Endothelial cell of umbilical vein (primary cell): ENCODE data around the gene DSG2. TPM values are rescaled to one million over a fixed set of nuclear protein-coding genes. Genes with fewer than 3 reads are reported as not detected.

Experiments
- BruUV-seq: library from RNA; stranded (reverse); fragments of 400-500 nt; replicated peaks from 2 replicates; lab custom pipeline; 2021; lab: Mats Ljungman, UMichigan
- CTCF ChIA-PET: fragments of 300-600, 350-600 bp; sonication (Branson Sonifier 250); formaldehyde crosslinking; loops from one replicate; lab custom pipeline; 2021; ENCODE audit warnings: antibody characterized with exemption, inconsistent platforms; lab: Charles Lee
- POLR2A ChIA-PET: fragments of 300-600, 350-600 bp; sonication (Branson Sonifier 250); formaldehyde crosslinking; loops from one replicate; lab custom pipeline; 2021; ENCODE audit warnings: antibody characterized with exemption, inconsistent platforms; lab: Charles Lee
- DNase-seq: peaks from one replicate; pipeline ENCODE4 v3.0.0-alpha.2; 2011; ENCODE audit warnings: low read depth, low spot score
- FAIRE-seq: peaks from 2 replicates; lab custom pipeline; 2011; peaks lifted over from hg19 to GRCh38; lab: Jason Lieb, UNC
- H2AFZ ChIP-seq: 2 replicates; pipeline ENCODE4 v1.6.0; 2012; ENCODE audit warnings: low read depth, low read length, control low read depth, inconsistent platforms
- H3K27ac ChIP-seq: 2 replicates; pipeline ENCODE4 v1.5.1; 2011; ENCODE audit warnings: low read depth, mild to moderate bottlenecking, control low read depth, low read length, moderate library complexity; ENCODE audit not compliant: insufficient read depth
- H3K27me3 ChIP-seq, 2 experiments: 2 replicates each; pipeline versions ENCODE4 v1.6.0 to v1.6.1; 2011; ENCODE audit warnings: low read length in 2 of 2, mixed read lengths in 1 of 2; ENCODE audit not compliant: control insufficient read depth in 2 of 2, insufficient read depth in 2 of 2
- H3K36me3 ChIP-seq, 2 experiments: 2 replicates in 1 of 2; 3 replicates in 1 of 2; pipeline ENCODE4 v1.5.1; 2011; ENCODE audit warnings: low read length in 2 of 2, mild to moderate bottlenecking in 1 of 2, moderate library complexity in 1 of 2; ENCODE audit not compliant: control insufficient read depth in 2 of 2, insufficient read depth in 2 of 2; ENCODE audit errors: extremely low read depth in 1 of 2
- H3K4me1 ChIP-seq: 3 replicates; pipeline ENCODE4 v1.5.1; 2011; ENCODE audit warnings: mild to moderate bottlenecking, low read length; ENCODE audit not compliant: control insufficient read depth, insufficient read depth; ENCODE audit errors: extremely low read depth
- H3K4me2 ChIP-seq: 2 replicates; pipeline ENCODE4 v1.6.1; 2011; ENCODE audit warnings: low read length, control low read depth, mixed read lengths; ENCODE audit not compliant: insufficient read depth
- H3K4me3 ChIP-seq, 3 experiments: fragments of 200-600 bp in 1 of 3; sonication (generic), shearing (Covaris generic) in 1 of 3; replicated peaks in 1 of 3; 2 replicates each; pipeline ENCODE4 v1.5.1; 2011 to 2016; ENCODE audit warnings: control low read depth in 3 of 3, low read length in 3 of 3, mild to moderate bottlenecking in 2 of 3, inconsistent platforms in 1 of 3, low read depth in 1 of 3, moderate library complexity in 1 of 3; ENCODE audit not compliant: insufficient read depth in 1 of 3
- H3K79me2 ChIP-seq: 2 replicates; pipeline ENCODE4 v1.6.0; 2012; ENCODE audit warnings: low read length, inconsistent platforms; ENCODE audit not compliant: control insufficient read depth, insufficient read depth
- H3K9ac ChIP-seq: replicated peaks from 2 replicates; pipeline ENCODE3; 2011; ENCODE audit warnings: low read length, control low read depth; ENCODE audit not compliant: insufficient read depth; ENCODE audit errors: extremely low read depth
- H3K9me1 ChIP-seq: replicated peaks from 3 replicates; pipeline ENCODE4 v1.6.0; 2011; ENCODE audit warnings: mild to moderate bottlenecking, low read length; ENCODE audit not compliant: control insufficient read depth, insufficient read depth; ENCODE audit errors: extremely low read depth
- H3K9me3 ChIP-seq: replicated peaks from 2 replicates; pipeline ENCODE4 v1.5.1; 2012; ENCODE audit warnings: low read length, inconsistent platforms; ENCODE audit not compliant: control insufficient read depth, insufficient read depth
- H4K20me1 ChIP-seq: replicated peaks from 2 replicates; pipeline ENCODE3; 2011; ENCODE audit warnings: mild to moderate bottlenecking, low read length; ENCODE audit not compliant: control insufficient read depth, insufficient read depth; ENCODE audit errors: extremely low read depth
- JUN ChIP-seq: IDR thresholded peaks from 2 replicates; pipeline ENCODE4 v1.6.1; 2011; ENCODE audit warnings: borderline replicate concordance, low read depth; ENCODE audit not compliant: insufficient read length, insufficient read depth
- POLR2A ChIP-seq: IDR thresholded peaks from 2 replicates; pipeline ENCODE4 v1.6.1; 2012; ENCODE audit warnings: low read depth, mild to moderate bottlenecking, control low read depth, low read length
- dilution Hi-C: fragments of 300-500 bp; cut with MboI; formaldehyde crosslinking; loops from one replicate; pipeline ENCODE4 v1.15.0; 2019; ENCODE audit warnings: low sequenced_read_pairs; ENCODE audit not compliant: extremely low pct_ligation_motif_present
- intact Hi-C: fragments of 100-400 bp; cut with micrococcal nuclease; formaldehyde crosslinking; loops from one replicate; pipeline ENCODE4 v1.10.0; 2022
- polyA plus RNA-seq, 4 experiments: library from polyadenylated mRNA; depleted of rRNA in 3 of 4; stranded (reverse) in 3 of 4; unstranded in 1 of 4; fragments of >200 nt; gene quantifications; 2 replicates each; pipeline versions ENCODE4 v1.2.1 to v1.2.3, GENCODE V29; 2011 to 2012; ENCODE audit warnings: missing spikeins in 1 of 4
- total RNA-seq: library from RNA; stranded (reverse); gene quantifications from 2 replicates; pipeline ENCODE4 v1.2.3, GENCODE V29; 2021
- TF ChIP-seq, protein P1 (sequence below), 2 donors: IDR thresholded peaks; 1 replicate in 1 of 2; 2 replicates in 1 of 2; pipeline ENCODE4 v1.5.1; 2011; ENCODE audit warnings: low read length in 2 of 2, mild to moderate bottlenecking in 2 of 2, moderate library complexity in 2 of 2, control low read depth in 1 of 2, inconsistent platforms in 1 of 2, low read depth in 1 of 2; ENCODE audit not compliant: insufficient read depth in 1 of 2; ENCODE audit errors: extremely low read depth in 1 of 2

Gene DSG2
- total and polyA plus RNA-seq, 2 donors (not counting 3 experiments of a cell fraction or from before 2014, with no cell fraction given): 0.04 TPM

DNA sequence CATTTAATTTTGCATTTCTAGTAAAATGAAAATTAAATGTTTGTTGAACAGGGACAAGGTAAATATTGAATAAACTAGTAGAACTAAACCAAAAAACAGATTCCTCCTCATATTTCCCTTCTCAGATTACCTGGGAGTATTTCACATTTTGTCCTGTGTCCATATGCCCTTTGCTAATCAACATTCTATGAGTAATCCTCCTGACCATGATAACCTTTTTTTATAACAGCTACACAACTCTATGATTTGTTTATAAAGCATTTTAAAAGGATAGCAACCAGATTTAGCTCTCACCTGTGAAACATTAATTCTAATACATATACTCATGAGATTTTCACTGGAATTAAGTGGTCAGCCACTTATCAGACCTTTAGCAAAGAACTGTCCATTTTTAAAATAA lies 7.1 kb upstream of the DSG2 start:
- DNase-seq (no peak), FAIRE-seq (no peak)
- Histone ChIP-seq H3K9me3 (no peaks in the 10 kb centered on the region), H3K4me2 (no peak overlapping the region), H2AFZ (no peak overlapping the region), H3K4me3 (no peak overlapping the region), H3K27ac (no peak overlapping the region), H3K9me1 (no peaks in the 10 kb centered on the region), H3K4me1 (no peaks in the 10 kb centered on the region), H3K9ac (no peak overlapping the region), H4K20me1 (no peaks in the 10 kb centered on the region), H3K36me3 (no peaks in the 10 kb centered on the region), H3K27me3 (no peaks in the 10 kb centered on the region), H3K79me2 (no peaks in the 10 kb centered on the region)
- BruUV-seq: no TSS peak
- TF ChIP-seq JUN: no peak
- TF ChIP-seq, protein P1, sequence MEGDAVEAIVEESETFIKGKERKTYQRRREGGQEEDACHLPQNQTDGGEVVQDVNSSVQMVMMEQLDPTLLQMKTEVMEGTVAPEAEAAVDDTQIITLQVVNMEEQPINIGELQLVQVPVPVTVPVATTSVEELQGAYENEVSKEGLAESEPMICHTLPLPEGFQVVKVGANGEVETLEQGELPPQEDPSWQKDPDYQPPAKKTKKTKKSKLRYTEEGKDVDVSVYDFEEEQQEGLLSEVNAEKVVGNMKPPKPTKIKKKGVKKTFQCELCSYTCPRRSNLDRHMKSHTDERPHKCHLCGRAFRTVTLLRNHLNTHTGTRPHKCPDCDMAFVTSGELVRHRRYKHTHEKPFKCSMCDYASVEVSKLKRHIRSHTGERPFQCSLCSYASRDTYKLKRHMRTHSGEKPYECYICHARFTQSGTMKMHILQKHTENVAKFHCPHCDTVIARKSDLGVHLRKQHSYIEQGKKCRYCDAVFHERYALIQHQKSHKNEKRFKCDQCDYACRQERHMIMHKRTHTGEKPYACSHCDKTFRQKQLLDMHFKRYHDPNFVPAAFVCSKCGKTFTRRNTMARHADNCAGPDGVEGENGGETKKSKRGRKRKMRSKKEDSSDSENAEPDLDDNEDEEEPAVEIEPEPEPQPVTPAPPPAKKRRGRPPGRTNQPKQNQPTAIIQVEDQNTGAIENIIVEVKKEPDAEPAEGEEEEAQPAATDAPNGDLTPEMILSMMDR (IDR thresholded peaks at IDR 0.05; ENCODE audit: extremely low read depth in 1 of 2, insufficient read depth in 1 of 2, low read depth in 1 of 2, low read length in 2 of 2): no peak
- POLR2A ChIA-PET: no interaction called here
- intact Hi-C loops (no loop called here), dilution Hi-C loops (no loop called here)
- CTCF ChIA-PET: no interaction called here

DNA sequence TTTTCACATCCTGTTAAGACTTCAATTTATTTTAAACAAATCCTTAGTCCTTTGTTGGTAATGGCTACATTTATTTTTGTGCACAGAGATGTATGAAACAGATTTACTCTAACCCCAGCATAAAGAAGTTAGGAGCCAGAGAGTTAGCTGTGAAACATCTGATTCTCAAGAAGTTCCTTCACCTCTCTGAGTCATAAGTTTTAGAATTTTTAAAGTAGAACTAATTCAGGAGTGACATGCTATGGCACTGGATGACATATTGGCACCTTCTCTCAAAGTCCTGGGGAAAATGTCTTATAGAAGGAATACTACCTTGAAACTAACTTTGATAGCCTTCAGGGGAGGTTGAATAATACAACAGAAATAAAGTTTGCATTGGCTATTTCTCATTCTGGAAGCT lies 6.4 kb upstream of the DSG2 start:
- no peaks in the 10 kb centered on the region for H3K9me1 ChIP-seq
- dilution Hi-C loops: no loop called here
- H3K79me2 ChIP-seq: no peaks in the 10 kb centered on the region
- DNase-seq (no peak), FAIRE-seq (no peak)
- no peak overlapping the region for H3K4me3 ChIP-seq
- TF ChIP-seq POLR2A: no peak
- TF ChIP-seq JUN: no peak
- H3K9me3 ChIP-seq: no peaks in the 10 kb centered on the region
- no peaks in the 10 kb centered on the region for H4K20me1 ChIP-seq
- CTCF ChIA-PET: interaction anchor here (1.2 kb wide), 1 partner anchor 10 kb away, joined by 3 read pairs; no protein-coding TSS in a partner anchor
- no peak overlapping the region for H2AFZ ChIP-seq
- H3K4me2 ChIP-seq: no peak overlapping the region
- BruUV-seq: no TSS peak
- POLR2A ChIA-PET: no interaction called here
- no peaks in the 10 kb centered on the region for H3K4me1 ChIP-seq
- no peak overlapping the region for H3K9ac ChIP-seq
- no peaks in the 10 kb centered on the region for H3K27me3 ChIP-seq
- intact Hi-C loops: no loop called here
- H3K27ac ChIP-seq: no peak overlapping the region
- no peaks in the 10 kb centered on the region for H3K36me3 ChIP-seq
